Hepatic stellate cell (primary cell): ENCODE data around the gene PBX2.
"Not testable (repeated sequence)": the region's sequence is repeated elsewhere in the genome, so short reads cannot be mapped to it uniquely, and the experiment has no call there.

Source experiments
- DNase-seq: peaks from one replicate; pipeline ENCODE4 v3.0.0; 2011; ENCODE audit warnings: low spot score

Gene PBX2

DNA sequence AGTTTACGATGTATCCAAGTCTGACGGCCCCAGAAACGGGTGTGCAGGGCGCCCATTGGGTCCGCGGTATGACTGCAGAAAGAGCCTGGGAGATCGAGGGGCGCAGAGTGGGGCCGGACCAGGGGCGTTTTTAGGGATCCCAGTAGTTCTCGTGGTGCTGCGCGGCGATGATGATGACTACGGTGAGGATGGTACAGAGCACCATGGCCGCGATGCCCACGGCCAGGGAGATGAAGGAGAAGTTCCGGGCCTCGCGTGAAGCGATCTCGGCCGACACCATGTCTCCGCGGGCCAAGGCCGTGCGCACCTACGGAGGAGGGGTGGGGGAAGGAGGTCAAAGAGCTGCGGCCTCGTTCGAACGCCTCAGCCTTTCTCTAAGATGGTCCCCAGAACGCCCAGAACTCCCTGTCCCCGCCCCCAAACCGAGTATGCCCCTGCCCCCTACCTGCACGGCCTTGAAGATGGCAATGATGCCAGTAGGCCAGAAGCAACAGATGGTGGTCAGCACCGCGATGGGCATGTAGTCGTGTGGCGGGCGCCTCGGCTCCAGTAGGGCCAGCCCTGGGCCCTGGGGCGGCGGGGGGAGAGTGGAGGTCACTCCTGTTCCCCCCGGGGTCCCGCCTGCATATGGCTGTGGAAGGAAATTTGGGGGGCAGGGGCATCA lies 40.8 kb downstream of the PBX2 start:
- no peak for DNase-seq

DNA sequence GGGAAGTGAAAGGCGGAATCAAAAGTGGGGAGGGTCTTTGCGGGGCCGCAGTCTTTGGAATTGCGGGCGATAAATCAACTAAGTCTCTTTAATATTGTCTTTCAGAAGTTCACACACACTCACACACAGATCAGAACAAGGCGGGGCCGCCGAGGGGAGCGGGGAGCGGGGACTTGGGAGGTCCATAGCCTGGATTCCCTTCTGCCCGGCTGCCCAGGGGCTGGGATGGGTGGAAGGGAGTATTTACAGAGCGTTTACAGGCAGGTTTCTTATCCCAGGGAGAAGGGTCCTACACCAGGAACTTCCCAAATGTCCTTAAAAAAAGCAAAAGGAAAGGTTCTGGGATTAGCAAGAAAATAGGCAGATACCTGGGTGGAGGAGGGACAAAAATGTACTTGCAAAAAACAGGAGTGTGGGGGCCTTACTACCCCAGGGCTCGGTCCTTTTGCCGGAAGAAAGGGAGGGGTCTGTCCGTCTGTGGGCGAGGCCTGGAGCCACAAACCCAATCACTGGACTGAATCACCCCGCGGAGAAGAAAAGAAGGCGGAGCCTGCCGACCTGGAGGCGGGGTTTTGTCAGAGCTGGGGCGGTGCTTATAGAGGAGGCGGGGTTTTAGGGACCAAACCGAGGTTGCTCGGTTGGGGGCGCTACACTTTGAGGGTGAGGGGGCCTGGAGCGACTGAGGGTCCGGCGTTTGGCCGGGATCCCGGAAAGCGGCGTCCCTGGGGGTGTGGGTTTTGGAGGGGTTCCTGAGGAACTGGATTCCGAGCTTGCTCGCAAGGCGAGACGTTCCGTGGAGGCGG lies 41.5 kb downstream of the PBX2 start:
- DNase-seq = no peak

DNA sequence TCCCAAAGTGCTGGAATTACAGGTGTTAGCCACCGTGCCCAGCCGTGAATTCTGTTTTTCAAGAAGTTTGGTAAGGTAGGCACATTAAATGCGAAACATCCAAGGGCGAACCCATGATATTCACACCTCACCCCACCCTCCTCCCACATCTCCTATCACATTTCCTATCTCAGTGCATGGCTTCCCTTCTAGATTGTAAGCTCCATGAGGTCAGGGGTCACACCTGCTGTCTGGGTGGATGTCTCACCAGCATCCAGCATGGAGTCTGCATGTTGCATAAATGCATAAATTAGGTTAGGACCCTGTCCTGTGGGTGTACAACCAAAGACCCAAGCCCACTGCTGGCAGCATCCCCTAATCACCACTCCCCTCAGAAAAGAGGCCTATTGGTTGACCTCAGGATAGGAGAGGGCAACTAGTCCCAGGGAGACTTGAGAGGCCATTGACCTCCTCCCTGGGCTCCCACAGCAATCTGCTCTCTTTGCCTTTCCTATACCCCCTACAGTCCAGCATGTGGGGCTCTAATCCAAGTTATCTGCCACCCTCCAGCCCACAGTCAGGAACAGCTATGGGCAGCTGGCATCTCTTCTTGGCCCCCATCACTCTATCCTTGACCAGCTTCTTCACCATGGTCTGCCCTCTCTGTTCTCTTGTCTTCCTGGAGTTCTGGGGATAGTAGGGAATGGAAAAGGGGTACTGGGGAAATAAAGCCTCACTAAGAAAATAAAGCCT lies 42.4 kb downstream of the PBX2 start:
- no peak for DNase-seq

DNA sequence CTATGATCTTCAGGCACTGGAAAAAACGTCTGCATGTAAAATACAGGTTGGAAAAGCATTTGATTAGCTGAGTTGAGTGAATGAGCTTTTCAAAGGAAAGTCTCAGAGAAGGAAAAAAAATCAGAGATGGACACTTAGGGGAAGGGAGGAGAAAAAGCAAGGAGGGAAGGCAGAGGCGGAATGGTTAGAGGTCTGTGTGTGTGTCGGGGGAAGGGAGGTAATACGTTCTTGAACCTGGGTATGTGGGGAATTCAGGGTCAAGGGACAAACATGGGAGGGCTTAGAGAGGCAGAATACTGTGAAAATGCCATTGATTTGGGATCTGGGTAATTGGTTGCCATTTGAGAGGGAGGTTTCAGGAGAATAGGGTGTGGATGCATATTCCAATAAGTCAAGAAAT lies 43.3 kb downstream of the PBX2 start:
- DNase-seq = no peak

DNA sequence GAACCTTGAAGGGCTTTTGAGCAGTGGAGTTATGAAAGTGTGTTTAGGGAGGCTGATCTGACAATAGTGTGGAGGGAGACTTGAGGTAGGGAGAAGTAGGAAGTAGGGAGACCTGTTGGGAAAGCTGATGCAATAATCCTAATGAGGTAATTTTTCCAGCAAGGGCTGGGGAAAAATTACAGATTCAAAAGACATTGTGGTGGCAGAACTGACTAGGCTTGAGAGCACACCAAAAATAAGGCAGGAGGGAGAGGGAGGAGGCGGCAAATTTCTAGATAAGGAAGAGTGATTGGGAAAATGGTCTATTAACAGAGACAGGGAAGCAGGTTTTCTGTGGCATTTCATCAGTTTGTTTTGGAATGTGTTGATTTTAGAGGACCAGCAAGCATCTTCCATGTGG lies 43.7 kb downstream of the PBX2 start:
- no peak for DNase-seq

DNA sequence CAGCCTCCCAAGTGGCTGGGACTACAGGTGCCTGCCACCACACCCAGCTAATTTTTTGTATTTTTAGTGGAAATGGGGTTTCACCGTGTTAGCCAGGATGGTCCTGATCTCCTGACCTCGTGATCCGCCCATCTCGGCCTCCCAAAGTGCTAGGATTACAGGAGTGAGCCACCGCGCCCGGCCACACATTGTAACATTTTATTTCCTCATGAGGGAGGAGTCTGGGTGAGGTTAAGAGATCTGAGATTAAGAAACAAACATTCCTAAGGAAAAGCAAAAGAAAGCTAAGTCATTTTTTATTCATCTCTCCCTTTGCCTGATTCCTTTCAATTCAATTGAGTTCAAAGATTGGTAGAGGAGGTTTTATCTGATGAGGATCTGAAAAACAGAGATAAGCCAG lies 45.8 kb downstream of the PBX2 start:
- DNase-seq = not testable (repeated sequence)

DNA sequence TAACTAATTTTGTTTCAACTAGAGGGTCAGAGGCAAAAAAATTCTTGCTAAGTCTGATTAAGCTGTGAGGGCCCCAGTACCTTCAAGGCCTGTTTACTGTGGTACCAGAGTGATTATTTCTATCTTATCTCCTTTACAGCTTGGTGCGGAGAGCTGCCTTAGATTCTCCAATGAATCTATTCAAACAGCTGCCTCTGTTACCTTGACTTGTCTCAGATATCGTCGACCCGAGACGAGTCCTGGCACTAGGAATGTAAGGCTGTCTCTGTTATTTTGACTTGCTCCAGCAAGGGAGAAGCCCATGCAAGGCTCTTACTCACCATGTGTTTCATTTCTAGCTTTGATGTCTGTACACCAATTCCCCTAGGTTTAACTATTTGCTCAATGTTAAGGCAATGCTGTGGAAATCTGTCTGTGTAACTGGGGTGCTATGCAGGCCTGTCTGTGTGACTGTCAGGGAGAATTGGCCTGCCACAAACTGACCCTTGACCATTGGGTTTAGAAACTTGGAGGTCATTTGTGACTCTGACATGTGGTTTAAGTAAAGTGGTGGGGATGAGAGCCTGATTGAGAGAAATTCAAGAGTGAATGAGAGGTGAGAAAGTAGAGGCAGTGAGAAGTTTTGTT lies 49.5 kb downstream of the PBX2 start:
- no peak for DNase-seq

DNA sequence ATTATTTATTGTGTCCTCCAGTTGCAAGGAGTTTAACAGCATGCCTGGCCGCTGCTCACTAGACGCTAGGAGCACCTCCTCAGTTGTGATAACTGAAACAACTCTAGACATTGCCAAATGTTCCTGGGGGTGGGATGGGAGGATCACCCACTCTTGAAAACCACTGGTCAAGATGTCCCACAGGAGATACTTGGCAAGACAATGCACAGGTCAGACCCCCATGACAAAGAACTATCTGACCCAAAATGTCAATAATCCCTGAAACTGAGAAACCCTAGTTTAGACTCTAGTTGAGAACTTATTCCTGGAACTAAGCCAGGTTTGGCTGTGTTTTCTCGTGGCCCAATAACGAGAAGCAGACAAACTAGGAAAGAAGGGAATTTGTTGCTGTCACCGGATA lies 50.4 kb downstream of the PBX2 start:
- no peak for DNase-seq

DNA sequence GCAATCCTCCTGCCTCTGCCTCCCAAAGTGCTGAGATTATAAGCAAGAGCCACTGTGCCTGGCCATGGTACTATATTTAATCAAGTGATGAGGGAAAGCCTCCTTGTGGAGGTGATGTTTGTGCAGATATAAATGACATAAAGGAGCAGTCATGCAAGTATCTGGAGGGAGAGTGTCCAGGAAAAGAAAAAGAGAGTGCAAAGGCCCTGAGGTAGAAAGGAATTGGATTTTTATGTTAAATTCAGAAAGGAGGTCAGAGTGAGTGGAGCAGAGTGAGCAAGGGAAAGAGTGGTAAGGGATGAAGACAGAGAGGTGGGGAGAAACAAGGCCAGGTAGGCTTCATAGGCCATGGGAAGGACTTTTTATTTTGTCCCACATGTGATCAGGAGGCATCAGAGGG lies 52.5 kb downstream of the PBX2 start:
- no peak for DNase-seq
